ENCODE results near the gene STEAP1. TPM values are rescaled to one million over a fixed set of nuclear protein-coding genes. Genes with fewer than 3 reads are reported as not detected.
"Not testable (repeated sequence)": the region's sequence is repeated elsewhere in the genome, so short reads cannot be mapped to it uniquely, and the experiment has no call there.

The STEAP1 gene
- total and polyA plus RNA-seq, 2 experiments from 2014 or later, result not detected

GRCh38 chr7:90149428-90149827, 4.8 kb upstream of the STEAP1 start:
- H3K27me3 ChIP-seq; H3K4me1 ChIP-seq (ENCODE audit: low read depth); H3K4me3 ChIP-seq; H3K36me3 ChIP-seq; H3K27ac ChIP-seq; H3K9me3 ChIP-seq (ENCODE audit: low read depth): not testable (repeated sequence)
- TF ChIP-seq CTCF (IDR thresholded peaks at IDR 0.05; ENCODE audit: low read depth, low read length), result peak; percentile 50
- DNase-seq (ENCODE audit: low read depth in 1 of 2, low spot score in 1 of 2), result peak; percentile 28 to 40

GRCh38 chr7:90151884-90152283, 2.4 kb upstream of the STEAP1 start:
- H3K9me3 ChIP-seq (ENCODE audit: low read depth); H3K4me3 ChIP-seq; H3K4me1 ChIP-seq (ENCODE audit: low read depth); DNase-seq (ENCODE audit: low read depth in 1 of 2, low spot score in 1 of 2); H3K27ac ChIP-seq; H3K36me3 ChIP-seq: not testable (repeated sequence)
- H3K27me3 ChIP-seq, result peaks cover 11% of the 10 kb centered on the region

- peak; percentile 38 for TF ChIP-seq CTCF (IDR thresholded peaks at IDR 0.05; ENCODE audit: low read depth, low read length)
- H3K27me3 ChIP-seq, result peaks cover 11% of the 10 kb centered on the region
- not testable (repeated sequence) for H3K36me3 ChIP-seq; H3K27ac ChIP-seq; H3K9me3 ChIP-seq (ENCODE audit: low read depth); H3K4me3 ChIP-seq; H3K4me1 ChIP-seq (ENCODE audit: low read depth)
- DNase-seq (ENCODE audit: low read depth in 1 of 2, low spot score in 1 of 2), result peak; percentile 44 to 88
These were observed 1.5 kb upstream of the STEAP1 start for GRCh38 chr7:90152642-90153253.

GRCh38 chr7:90155206-90155605, 937 bp downstream of the STEAP1 start:
- peak in 1 of 2 donors; percentile 29 for DNase-seq (ENCODE audit: low read depth in 1 of 2, low spot score in 1 of 2)
- no peaks in the 10 kb centered on the region for H3K36me3 ChIP-seq
- no peaks in the 10 kb centered on the region for H3K9me3 ChIP-seq (ENCODE audit: low read depth)
- H3K27me3 ChIP-seq, result peaks cover 11% of the 10 kb centered on the region
- H3K4me3 ChIP-seq, result no peak overlapping the region
- H3K27ac ChIP-seq, result no peak overlapping the region
- TF ChIP-seq CTCF (IDR thresholded peaks at IDR 0.05; ENCODE audit: low read depth, low read length), result no peak
- no peaks in the 10 kb centered on the region for H3K4me1 ChIP-seq (ENCODE audit: low read depth)

- H3K9me3 ChIP-seq (ENCODE audit: low read depth); H3K4me1 ChIP-seq (ENCODE audit: low read depth); H3K36me3 ChIP-seq; H3K4me3 ChIP-seq; H3K27ac ChIP-seq: not testable (repeated sequence)
- peaks cover 11% of the 10 kb centered on the region for H3K27me3 ChIP-seq
- DNase-seq (ENCODE audit: low read depth in 1 of 2, low spot score in 1 of 2), result peak in 1 of 2 donors; percentile 60
These were observed 3.1 kb downstream of the STEAP1 start for GRCh38 chr7:90157331-90157730.

GRCh38 chr7:90157761-90158350, 3.6 kb downstream of the STEAP1 start:
- H3K4me3 ChIP-seq; H3K27ac ChIP-seq; H3K36me3 ChIP-seq; H3K9me3 ChIP-seq (ENCODE audit: low read depth); H3K4me1 ChIP-seq (ENCODE audit: low read depth): not testable (repeated sequence)
- DNase-seq (ENCODE audit: low read depth in 1 of 2, low spot score in 1 of 2), result peak in 1 of 2 donors; percentile 25
- H3K27me3 ChIP-seq, result peaks cover 11% of the 10 kb centered on the region

GRCh38 chr7:90163534-90163933, 9.3 kb downstream of the STEAP1 start:
- H3K27me3 ChIP-seq, result no peaks in the 10 kb centered on the region
- H3K9me3 ChIP-seq (ENCODE audit: low read depth), result no peaks in the 10 kb centered on the region
- no peaks in the 10 kb centered on the region for H3K4me1 ChIP-seq (ENCODE audit: low read depth)
- DNase-seq (ENCODE audit: low read depth in 1 of 2, low spot score in 1 of 2), result no peak
- H3K36me3 ChIP-seq, result no peaks in the 10 kb centered on the region
- H3K4me3 ChIP-seq, result no peak overlapping the region
- H3K27ac ChIP-seq, result no peak overlapping the region
- TF ChIP-seq CTCF (IDR thresholded peaks at IDR 0.05; ENCODE audit: low read depth, low read length), result no peak

Data from cardiac muscle cell (in vitro differentiated cells and primary cell).